Activated naive CD4-positive, alpha-beta T cell treated with anti-CD3 and anti-CD28 coated beads, Interleukin-2, amount 50 U/mL, for 72 hours (primary cell): ENCODE data around the gene KRT39. TPM values are rescaled to one million over a fixed set of nuclear protein-coding genes. Genes with fewer than 3 reads are reported as not detected.
A peak's percentile ranks its signal among the peaks of the same experiment; 100 is the strongest.

Source experiments
- ATAC-seq, 2 donors: fragments of 150-1000 bp; cut with Tn5 transposase; 2 replicates each; pipeline ENCODE4 v1.10.0; 2021; ENCODE audit warnings: mild to moderate bottlenecking in 2 of 2, moderate library complexity in 2 of 2
- DNase-seq, 2 donors: peaks; one replicate each; pipeline ENCODE4 v3.0.0; 2021 to 2022; ENCODE audit warnings: low spot score in 2 of 2
- H3K27ac Mint-ChIP-seq, 2 donors: one replicate each; pipeline ENCODE4 v1.8.0; 2022; ENCODE audit warnings: mild to moderate bottlenecking in 2 of 2, mixed read lengths in 2 of 2
- H3K36me3 Mint-ChIP-seq, 2 donors: one replicate each; pipeline ENCODE4 v1.8.0; 2022; ENCODE audit warnings: mixed read lengths in 2 of 2
- H3K9me3 Mint-ChIP-seq, 2 donors: one replicate each; pipeline ENCODE4 v1.8.0; 2022; ENCODE audit warnings: mixed read lengths in 2 of 2
- total RNA-seq, 2 donors: library from RNA; stranded (reverse); gene quantifications; one replicate each; pipeline ENCODE4 v1.2.3, GENCODE V29; 2022

KRT39 gene
- total RNA-seq, 2 donors from 2014 or later = not detected

GRCh38 chr17:40993084-40993483, 26.3 kb upstream of the KRT39 start:
- H3K36me3 Mint-ChIP-seq = peaks cover 0 to 5% of the 10 kb centered on the region in 2 donors
- H3K9me3 Mint-ChIP-seq = no peaks in the 10 kb centered on the region
- no peak overlapping the region for H3K27ac Mint-ChIP-seq
- DNase-seq (no peak), ATAC-seq (no peak)

- H3K36me3 Mint-ChIP-seq = peaks cover 0 to 5% of the 10 kb centered on the region in 2 donors
- no peaks in the 10 kb centered on the region for H3K9me3 Mint-ChIP-seq
- no peak overlapping the region for H3K27ac Mint-ChIP-seq
- DNase-seq (no peak), ATAC-seq (no peak)
Measured at GRCh38 chr17:40992666-40993065, 25.9 kb upstream of the KRT39 start.

- ATAC-seq = no peak
- Mint-ChIP-seq H3K36me3 (no peaks in the 10 kb centered on the region), H3K9me3 (no peaks in the 10 kb centered on the region), H3K27ac (no peak overlapping the region)
- DNase-seq = no peak
Measured at GRCh38 chr17:40986920-40987319, 20.2 kb upstream of the KRT39 start.

GRCh38 chr17:40984226-40984625, 17.5 kb upstream of the KRT39 start, which contains the start of gene KRT40:
TSS of gene KRT40 (minus strand) at chr17:40984326. CDS start at chr17:40984273, 53 bp downstream.
- DNase-seq = no peak
- no peak within 1 kb of the TSS for H3K27ac Mint-ChIP-seq
- H3K36me3 Mint-ChIP-seq = no peaks in the 10 kb centered on the region
- H3K9me3 Mint-ChIP-seq = no peaks in the 10 kb centered on the region
- no peak for ATAC-seq

GRCh38 chr17:40981115-40981514, 14.4 kb upstream of the KRT39 start:
- peak overlapping the region in 1 of 2 donors; percentile 22 for H3K27ac Mint-ChIP-seq
- ATAC-seq (no peak), DNase-seq (no peak)
- H3K36me3 Mint-ChIP-seq = no peaks in the 10 kb centered on the region
- no peaks in the 10 kb centered on the region for H3K9me3 Mint-ChIP-seq

GRCh38 chr17:40980596-40980995, 13.8 kb upstream of the KRT39 start:
- no peaks in the 10 kb centered on the region for H3K9me3 Mint-ChIP-seq
- ATAC-seq (no peak), DNase-seq (no peak)
- H3K27ac Mint-ChIP-seq = no peak overlapping the region
- no peaks in the 10 kb centered on the region for H3K36me3 Mint-ChIP-seq

GRCh38 chr17:40980117-40980516, 13.4 kb upstream of the KRT39 start:
- Mint-ChIP-seq H3K36me3 (no peaks in the 10 kb centered on the region), H3K9me3 (no peaks in the 10 kb centered on the region), H3K27ac (no peak overlapping the region)
- no peak for ATAC-seq
- no peak for DNase-seq

GRCh38 chr17:40978575-40979151, 11.9 kb upstream of the KRT39 start:
- no peak for DNase-seq
- Mint-ChIP-seq H3K27ac (no peak overlapping the region), H3K9me3 (no peaks in the 10 kb centered on the region), H3K36me3 (no peaks in the 10 kb centered on the region)
- no peak for ATAC-seq

GRCh38 chr17:40975516-40975915, 8.8 kb upstream of the KRT39 start:
- Mint-ChIP-seq H3K27ac (no peak overlapping the region), H3K36me3 (no peaks in the 10 kb centered on the region)

GRCh38 chr17:40974366-40974765, 7.6 kb upstream of the KRT39 start:
- Mint-ChIP-seq H3K36me3 (no peaks in the 10 kb centered on the region), H3K9me3 (no peaks in the 10 kb centered on the region), H3K27ac (no peak overlapping the region)
- ATAC-seq (no peak), DNase-seq (no peak)

More at GRCh38 chr17:40975516-40975915, 8.8 kb upstream of the KRT39 start:
- no peaks in the 10 kb centered on the region for H3K9me3 Mint-ChIP-seq
- DNase-seq (no peak), ATAC-seq (no peak)

GRCh38 chr17:40967582-40967981, 834 bp upstream of the KRT39 start:
- ATAC-seq = no peak
- no peaks in the 10 kb centered on the region for H3K36me3 Mint-ChIP-seq
- H3K27ac Mint-ChIP-seq = no peak overlapping the region
- H3K9me3 Mint-ChIP-seq = no peaks in the 10 kb centered on the region
- DNase-seq = no peak

GRCh38 chr17:40963838-40964237, 2.9 kb downstream of the KRT39 start:
- no peak for DNase-seq
- no peaks in the 10 kb centered on the region for H3K36me3 Mint-ChIP-seq
- no peaks in the 10 kb centered on the region for H3K9me3 Mint-ChIP-seq
- H3K27ac Mint-ChIP-seq = no peak overlapping the region
- ATAC-seq = no peak

- DNase-seq = no peak
- Mint-ChIP-seq H3K36me3 (no peaks in the 10 kb centered on the region), H3K27ac (no peak overlapping the region), H3K9me3 (no peaks in the 10 kb centered on the region)
- no peak for ATAC-seq
Measured at GRCh38 chr17:40962059-40962561, 4.6 kb downstream of the KRT39 start.

- no peaks in the 10 kb centered on the region for H3K36me3 Mint-ChIP-seq
- ATAC-seq = no peak
- no peak overlapping the region for H3K27ac Mint-ChIP-seq
- DNase-seq = no peak
- H3K9me3 Mint-ChIP-seq = no peaks in the 10 kb centered on the region
Measured at GRCh38 chr17:40961591-40961990, 5.2 kb downstream of the KRT39 start.

- no peaks in the 10 kb centered on the region for H3K36me3 Mint-ChIP-seq
Measured at GRCh38 chr17:40960144-40960543, 6.6 kb downstream of the KRT39 start.

GRCh38 chr17:40958086-40958953, 8.4 kb downstream of the KRT39 start:
- Mint-ChIP-seq H3K9me3 (no peaks in the 10 kb centered on the region), H3K27ac (no peak overlapping the region), H3K36me3 (no peaks in the 10 kb centered on the region)
- no peak for DNase-seq
- no peak for ATAC-seq

More at GRCh38 chr17:40960144-40960543, 6.6 kb downstream of the KRT39 start:
- H3K9me3 Mint-ChIP-seq = no peaks in the 10 kb centered on the region
- H3K27ac Mint-ChIP-seq = no peak overlapping the region
- DNase-seq = no peak
- no peak for ATAC-seq

GRCh38 chr17:40956401-40957254, 10.1 kb downstream of the KRT39 start:
- no peak overlapping the region for H3K27ac Mint-ChIP-seq
- ATAC-seq (no peak), DNase-seq (no peak)
- no peaks in the 10 kb centered on the region for H3K36me3 Mint-ChIP-seq
- no peaks in the 10 kb centered on the region for H3K9me3 Mint-ChIP-seq
